PC-3 (cell line): ENCODE data around the gene FAM135A. TPM values are rescaled to one million over a fixed set of nuclear protein-coding genes. Genes with fewer than 3 reads are reported as not detected.
A peak's percentile ranks its signal among the peaks of the same experiment; 100 is the strongest.
"Not testable (repeated sequence)": the region's sequence is repeated elsewhere in the genome, so short reads cannot be mapped to it uniquely, and the experiment has no call there.

Experiments used
- ATAC-seq: fragments of 200-7000 bp; cut with Tn5 transposase; 2 replicates; pipeline ENCODE4 v1.9.1; 2020; ENCODE audit warnings: mild to moderate bottlenecking, moderate library complexity
- BruUV-seq: library from RNA; stranded (reverse); fragments of 400-500 nt; replicated peaks from 2 replicates; lab custom pipeline; 2021; lab: Mats Ljungman, UMichigan
- CTCF ChIA-PET: fragments of 300-600 bp; sonication (Branson Sonifier 250); formaldehyde crosslinking; loops from one replicate; lab custom pipeline; 2022; ENCODE audit warnings: antibody characterized with exemption; lab: Charles Lee
- POLR2A ChIA-PET: fragments of 300-600 bp; sonication (Branson Sonifier 250); formaldehyde crosslinking; loops from one replicate; lab custom pipeline; 2022; ENCODE audit warnings: antibody characterized with exemption; ENCODE audit not compliant: unreplicated experiment; lab: Charles Lee
- DNase-seq: peaks from one replicate; pipeline ENCODE4 v3.0.0-alpha.2; 2015
- H2AFZ ChIP-seq: fragments of 300-600 bp; sonication (generic); 2 replicates; pipeline ENCODE4 v1.6.0; 2016; ENCODE audit warnings: antibody characterized with exemption, low read length
- H3F3A ChIP-seq: fragments of 300-600 bp; sonication (generic); one replicate; pipeline ENCODE4 v1.6.0; 2017; ENCODE audit warnings: antibody characterized with exemption, low read length, control low read depth, mild to moderate bottlenecking; ENCODE audit not compliant: unreplicated experiment
- H3K27ac ChIP-seq: fragments of 300-600 bp; sonication (generic); 2 replicates; pipeline ENCODE4 v1.5.1; 2016; ENCODE audit warnings: mild to moderate bottlenecking, low read length
- H3K27me3 ChIP-seq: fragments of 300-600 bp; sonication (generic); 2 replicates; pipeline ENCODE4 v1.6.1; 2016; ENCODE audit warnings: low read length, mixed read lengths
- H3K36me3 ChIP-seq: fragments of 300-600 bp; sonication (generic); 2 replicates; pipeline ENCODE4 v1.6.1; 2016; ENCODE audit warnings: low read depth, mixed run types, low read length, mixed read lengths
- H3K4me1 ChIP-seq: fragments of 300-600 bp; sonication (generic); 2 replicates; pipeline ENCODE4 v1.5.1; 2016; ENCODE audit warnings: low read length; ENCODE audit not compliant: insufficient read depth
- H3K4me2 ChIP-seq: fragments of 300-600 bp; sonication (generic); 2 replicates; pipeline ENCODE4 v1.6.0; 2016; ENCODE audit warnings: low read length
- H3K4me3 ChIP-seq: fragments of 300-600 bp; sonication (generic); 2 replicates; pipeline ENCODE4 v1.5.1; 2016; ENCODE audit warnings: mild to moderate bottlenecking, low read length, mixed read lengths
- H3K79me2 ChIP-seq: fragments of 300-600 bp; sonication (generic); 2 replicates; pipeline ENCODE4 v1.6.1; 2017; ENCODE audit warnings: low read length, mixed read lengths
- H3K9ac ChIP-seq: fragments of 300-600 bp; sonication (generic); 2 replicates; pipeline ENCODE4 v1.6.0; 2016; ENCODE audit warnings: mild to moderate bottlenecking, low read length
- H3K9me2 ChIP-seq: fragments of 300-600 bp; sonication (generic); replicated peaks from 2 replicates; pipeline ENCODE4 v1.6.1; 2016; ENCODE audit warnings: mixed run types, low read length, mixed read lengths
- H3K9me3 ChIP-seq: fragments of 300-600 bp; sonication (generic); 2 replicates; pipeline ENCODE4 v1.6.1; 2016; ENCODE audit warnings: low read length, mixed read lengths
- H4K20me1 ChIP-seq: fragments of 300-600 bp; sonication (generic); 2 replicates; pipeline ENCODE4 v1.6.1; 2016; ENCODE audit warnings: low read length, mixed read lengths
- CTCF ChIP-seq: fragments of 300-600 bp; sonication (generic); conservative IDR thresholded peaks from 2 replicates; pipeline ENCODE4 v1.5.1; 2017; ENCODE audit warnings: antibody characterized with exemption, low read depth, mild to moderate bottlenecking, low read length
- EZH2 ChIP-seq: fragments of 300-600 bp; sonication (generic); IDR thresholded peaks from one replicate; pipeline ENCODE4 v1.6.1; 2017; ENCODE audit warnings: antibody characterized with exemption, mild to moderate bottlenecking, low read length; ENCODE audit not compliant: unreplicated experiment
- EZH2phosphoT487 ChIP-seq: fragments of 300-600 bp; sonication (generic); IDR thresholded peaks from 2 replicates; pipeline ENCODE4 v1.6.1; 2018; ENCODE audit warnings: mild to moderate bottlenecking, antibody characterized with exemption, low read length, borderline replicate concordance
- intact Hi-C: fragments of 100-400 bp; cut with micrococcal nuclease; formaldehyde crosslinking; loops from 2 replicates; pipeline ENCODE4 v1.9.0; 2023
- total RNA-seq: library from RNA; depleted of rRNA; stranded (reverse); fragments of >200 nt; gene quantifications from 2 replicates; pipeline ENCODE4 v1.2.3, GENCODE V29; 2014

Gene FAM135A
- total RNA-seq, 1 experiment from 2014 or later: 18.1 TPM

GRCh38 chr6:70453899-70454298 is 40.6 kb downstream of the FAM135A start:
- intact Hi-C loops: not testable (repeated sequence)

GRCh38 chr6:70456735-70457134 is 43.4 kb downstream of the FAM135A start:
- H3K79me2 ChIP-seq: no peaks in the 10 kb centered on the region
- no peaks in the 10 kb centered on the region for H3K4me1 ChIP-seq
- intact Hi-C loops: no loop called here
- no peak overlapping the region for H3K4me3 ChIP-seq
- H3K36me3 ChIP-seq: no peaks in the 10 kb centered on the region
- H2AFZ ChIP-seq: no peak overlapping the region
- H3F3A ChIP-seq: no peaks in the 10 kb centered on the region
- ATAC-seq (no peak), DNase-seq (no peak)
- POLR2A ChIA-PET: no interaction called here
- H3K27ac ChIP-seq: no peak overlapping the region
- no peak overlapping the region for H3K4me2 ChIP-seq
- no peaks in the 10 kb centered on the region for H3K9me2 ChIP-seq
- no peaks in the 10 kb centered on the region for H3K9me3 ChIP-seq
- BruUV-seq: no TSS peak
- TF ChIP-seq EZH2 (no peak), EZH2phosphoT487 (no peak), CTCF (no peak)
- CTCF ChIA-PET: no interaction called here
- H3K27me3 ChIP-seq: no peaks in the 10 kb centered on the region
- H4K20me1 ChIP-seq: no peaks in the 10 kb centered on the region
- no peak overlapping the region for H3K9ac ChIP-seq

More at GRCh38 chr6:70453899-70454298, 40.6 kb downstream of the FAM135A start:
- CTCF ChIA-PET, BruUV-seq, H3K4me3 ChIP-seq, H3K4me1 ChIP-seq, H2AFZ ChIP-seq, H4K20me1 ChIP-seq, H3K9ac ChIP-seq, ATAC-seq, H3K79me2 ChIP-seq, H3F3A ChIP-seq, H3K4me2 ChIP-seq, H3K9me3 ChIP-seq, H3K27me3 ChIP-seq, H3K9me2 ChIP-seq, H3K27ac ChIP-seq, H3K36me3 ChIP-seq, POLR2A ChIA-PET: not testable (repeated sequence)
- peak; percentile 5 for DNase-seq

DNA sequence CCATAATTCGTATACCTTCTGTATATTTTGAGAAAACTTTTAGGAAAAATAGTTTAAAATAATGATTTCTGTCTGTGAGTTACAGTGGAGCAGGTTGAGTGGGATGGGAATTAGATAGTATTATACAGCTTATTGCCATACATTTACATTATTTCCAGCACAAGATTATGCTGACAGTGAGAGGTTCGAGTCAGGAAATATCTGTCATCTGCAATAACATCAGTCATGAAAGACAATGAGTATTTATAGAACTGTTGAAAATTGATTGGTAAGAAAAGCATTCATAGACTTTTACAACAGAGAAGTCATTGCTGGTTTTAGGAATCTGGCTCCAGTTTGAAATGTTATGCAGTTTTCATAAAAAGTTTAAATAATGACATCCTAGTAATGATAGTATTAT is 45.9 kb downstream of the FAM135A start:
- DNase-seq (no peak), ATAC-seq (no peak)
- no peaks in the 10 kb centered on the region for H3F3A ChIP-seq
- H3K27ac ChIP-seq: no peak overlapping the region
- H2AFZ ChIP-seq: no peak overlapping the region
- H3K4me2 ChIP-seq: no peak overlapping the region
- BruUV-seq: no TSS peak
- TF ChIP-seq EZH2: no peak
- TF ChIP-seq EZH2phosphoT487: no peak
- TF ChIP-seq CTCF: no peak
- no peaks in the 10 kb centered on the region for H3K4me1 ChIP-seq
- H3K9me3 ChIP-seq: no peaks in the 10 kb centered on the region
- H3K79me2 ChIP-seq: no peaks in the 10 kb centered on the region
- no peaks in the 10 kb centered on the region for H4K20me1 ChIP-seq
- no peak overlapping the region for H3K4me3 ChIP-seq
- H3K36me3 ChIP-seq: no peaks in the 10 kb centered on the region
- ChIA-PET CTCF (no interaction called here), POLR2A (no interaction called here)
- H3K27me3 ChIP-seq: no peaks in the 10 kb centered on the region
- H3K9ac ChIP-seq: no peak overlapping the region
- intact Hi-C loops: no loop called here
- no peaks in the 10 kb centered on the region for H3K9me2 ChIP-seq

DNA sequence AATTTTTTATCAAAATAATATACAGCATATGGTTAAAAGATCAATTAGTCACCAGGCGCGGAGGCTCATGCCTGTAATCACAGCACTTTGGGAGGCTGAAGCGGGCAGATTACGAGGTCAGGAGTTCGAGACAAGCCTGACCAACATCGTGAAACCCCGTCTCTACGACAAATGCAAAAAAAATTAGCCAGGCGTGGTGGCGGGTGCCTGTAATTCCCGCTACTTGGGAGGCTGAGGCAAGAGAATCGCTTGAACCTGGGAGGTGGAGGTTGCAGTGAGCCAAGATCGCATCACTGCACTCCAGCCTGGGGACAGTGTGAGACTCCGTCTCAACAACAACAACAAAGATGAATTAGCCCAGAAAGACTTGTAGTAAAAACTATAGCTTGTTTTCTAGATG is 46.4 kb downstream of the FAM135A start:
- BruUV-seq, H3K9me2 ChIP-seq, H3K9ac ChIP-seq, H2AFZ ChIP-seq, H3K4me1 ChIP-seq, H3K4me3 ChIP-seq, ATAC-seq, H3K4me2 ChIP-seq, H3K36me3 ChIP-seq, H3K27me3 ChIP-seq, H3K79me2 ChIP-seq, H3K27ac ChIP-seq, CTCF ChIA-PET, H4K20me1 ChIP-seq, H3K9me3 ChIP-seq, intact Hi-C loops, H3F3A ChIP-seq, DNase-seq, POLR2A ChIA-PET: not testable (repeated sequence)
